ENCODE data around the gene KNCN. TPM values are rescaled to one million over a fixed set of nuclear protein-coding genes. Genes with fewer than 3 reads are reported as not detected.

Gene KNCN
- total RNA-seq, 1 donor, result not detected

DNA sequence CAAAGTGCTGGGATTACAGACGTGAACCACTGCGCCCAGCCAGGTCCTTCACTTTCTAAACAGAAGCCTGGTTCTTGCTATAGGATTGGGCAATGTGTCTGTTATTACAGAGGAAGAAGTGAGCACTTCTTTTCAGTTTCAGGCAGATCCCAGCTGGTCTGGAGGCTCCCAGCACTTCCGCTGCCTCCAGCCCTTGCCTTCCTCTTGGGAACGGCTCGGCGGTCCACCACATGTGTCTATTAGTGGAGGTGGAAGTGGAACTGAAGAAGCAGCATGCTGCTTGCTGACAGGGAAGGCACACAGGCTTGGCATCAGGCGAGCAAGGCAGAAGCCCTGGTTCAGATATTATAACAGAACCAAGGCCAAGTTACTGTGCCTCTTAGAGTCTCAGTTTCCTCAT lies 35.6 kb upstream of the KNCN start:
- no peak overlapping the region for H2AFZ ChIP-seq (ENCODE audit: low read length)
- H3K27me3 ChIP-seq (ENCODE audit: insufficient read depth, low read length), result no peaks in the 10 kb centered on the region
- H3K4me1 ChIP-seq (ENCODE audit: insufficient read depth, low read length), result no peaks in the 10 kb centered on the region
- no peak overlapping the region for H3K4me2 ChIP-seq (ENCODE audit: insufficient read depth, low read length)
- H3K4me3 ChIP-seq (ENCODE audit: insufficient read depth, low read length), result no peak overlapping the region
- H4K20me1 ChIP-seq (ENCODE audit: insufficient read depth, low read length), result no peaks in the 10 kb centered on the region
- H3K27ac ChIP-seq (ENCODE audit: low read depth, low read length), result no peak overlapping the region
- H3K9me3 ChIP-seq (ENCODE audit: low read depth, low read length), result peaks cover 2% of the 10 kb centered on the region
- DNase-seq (ENCODE audit: insufficient read length, low spot score, missing footprints), result no peak
- TF ChIP-seq, protein P1, sequence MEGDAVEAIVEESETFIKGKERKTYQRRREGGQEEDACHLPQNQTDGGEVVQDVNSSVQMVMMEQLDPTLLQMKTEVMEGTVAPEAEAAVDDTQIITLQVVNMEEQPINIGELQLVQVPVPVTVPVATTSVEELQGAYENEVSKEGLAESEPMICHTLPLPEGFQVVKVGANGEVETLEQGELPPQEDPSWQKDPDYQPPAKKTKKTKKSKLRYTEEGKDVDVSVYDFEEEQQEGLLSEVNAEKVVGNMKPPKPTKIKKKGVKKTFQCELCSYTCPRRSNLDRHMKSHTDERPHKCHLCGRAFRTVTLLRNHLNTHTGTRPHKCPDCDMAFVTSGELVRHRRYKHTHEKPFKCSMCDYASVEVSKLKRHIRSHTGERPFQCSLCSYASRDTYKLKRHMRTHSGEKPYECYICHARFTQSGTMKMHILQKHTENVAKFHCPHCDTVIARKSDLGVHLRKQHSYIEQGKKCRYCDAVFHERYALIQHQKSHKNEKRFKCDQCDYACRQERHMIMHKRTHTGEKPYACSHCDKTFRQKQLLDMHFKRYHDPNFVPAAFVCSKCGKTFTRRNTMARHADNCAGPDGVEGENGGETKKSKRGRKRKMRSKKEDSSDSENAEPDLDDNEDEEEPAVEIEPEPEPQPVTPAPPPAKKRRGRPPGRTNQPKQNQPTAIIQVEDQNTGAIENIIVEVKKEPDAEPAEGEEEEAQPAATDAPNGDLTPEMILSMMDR (IDR thresholded peaks at IDR 0.05; ENCODE audit: extremely low read depth, low read depth, low read length), result no peak
- H3K79me2 ChIP-seq (ENCODE audit: insufficient read depth, low read length), result no peaks in the 10 kb centered on the region
- H3K36me3 ChIP-seq (ENCODE audit: insufficient read depth, low read length), result peaks cover 43% of the 10 kb centered on the region

DNA sequence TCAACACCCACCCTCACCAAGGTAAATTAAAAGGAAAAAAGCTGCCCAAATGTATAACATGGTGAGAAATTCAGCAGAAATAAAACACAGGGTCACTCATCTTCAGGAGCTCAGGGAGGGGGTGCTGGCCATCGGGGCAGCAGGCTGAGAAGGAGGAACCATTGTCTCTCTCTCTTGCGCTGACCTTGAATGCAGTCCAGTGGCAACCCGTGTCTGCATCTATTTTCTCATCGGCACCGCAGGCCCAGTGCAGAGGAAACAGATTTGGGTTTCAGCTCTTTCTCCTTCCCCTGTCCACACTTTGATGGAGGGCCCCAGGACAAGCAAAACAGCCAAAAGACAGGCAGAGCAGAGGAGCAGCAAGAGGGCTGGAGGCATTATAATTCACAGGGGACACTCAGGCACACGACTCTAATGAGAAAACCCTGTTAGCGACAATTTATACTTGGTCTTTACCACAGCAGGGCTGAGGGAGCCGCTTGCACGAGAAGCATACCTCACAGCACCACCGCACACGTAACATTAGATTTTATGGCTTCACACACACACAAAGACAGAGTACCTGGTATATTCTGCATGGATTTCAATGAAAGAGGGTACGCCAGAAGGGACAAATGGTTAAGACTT lies 34.0 kb upstream of the KNCN start:
- Histone ChIP-seq H3K79me2 (ENCODE audit: insufficient read depth, low read length) (no peaks in the 10 kb centered on the region), H3K27ac (ENCODE audit: low read depth, low read length) (no peak overlapping the region), H3K4me3 (ENCODE audit: insufficient read depth, low read length) (no peak overlapping the region), H3K27me3 (ENCODE audit: insufficient read depth, low read length) (no peaks in the 10 kb centered on the region), H3K4me2 (ENCODE audit: insufficient read depth, low read length) (no peak overlapping the region), H2AFZ (ENCODE audit: low read length) (no peak overlapping the region), H3K4me1 (ENCODE audit: insufficient read depth, low read length) (no peaks in the 10 kb centered on the region), H3K36me3 (ENCODE audit: insufficient read depth, low read length) (peaks cover 34% of the 10 kb centered on the region), H4K20me1 (ENCODE audit: insufficient read depth, low read length) (no peaks in the 10 kb centered on the region), H3K9me3 (ENCODE audit: low read depth, low read length) (peaks cover 2% of the 10 kb centered on the region)
- DNase-seq (ENCODE audit: insufficient read length, low spot score, missing footprints), result no peak
- TF ChIP-seq, protein P1 (IDR thresholded peaks at IDR 0.05; ENCODE audit: extremely low read depth, low read depth, low read length), result no peak

DNA sequence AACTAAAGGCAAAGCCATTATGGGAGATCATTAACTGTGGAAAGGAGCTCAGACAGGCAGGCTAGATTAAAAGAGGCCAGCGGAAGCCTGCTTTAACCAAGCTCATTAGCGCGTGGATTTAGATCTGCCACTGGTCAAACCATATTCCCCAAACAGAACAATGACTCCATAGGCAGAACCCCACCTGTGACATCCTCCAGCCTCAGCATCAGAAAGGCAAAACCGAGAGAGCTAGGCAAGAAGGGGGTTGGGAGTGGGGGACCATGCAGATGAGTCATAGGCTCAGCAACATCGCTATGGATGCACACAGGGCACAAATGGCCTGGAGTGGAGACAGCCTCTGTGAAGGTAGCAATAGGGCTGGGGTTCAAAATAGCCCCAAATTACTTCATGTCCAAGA lies 32.0 kb upstream of the KNCN start:
- no peak for DNase-seq (ENCODE audit: insufficient read length, low spot score, missing footprints)
- Histone ChIP-seq H3K36me3 (ENCODE audit: insufficient read depth, low read length) (peaks cover 26% of the 10 kb centered on the region), H2AFZ (ENCODE audit: low read length) (no peak overlapping the region), H3K79me2 (ENCODE audit: insufficient read depth, low read length) (no peaks in the 10 kb centered on the region), H3K4me2 (ENCODE audit: insufficient read depth, low read length) (no peak overlapping the region), H3K4me3 (ENCODE audit: insufficient read depth, low read length) (no peak overlapping the region), H3K27ac (ENCODE audit: low read depth, low read length) (no peak overlapping the region), H3K27me3 (ENCODE audit: insufficient read depth, low read length) (no peaks in the 10 kb centered on the region), H3K4me1 (ENCODE audit: insufficient read depth, low read length) (no peaks in the 10 kb centered on the region), H3K9me3 (ENCODE audit: low read depth, low read length) (no peaks in the 10 kb centered on the region), H4K20me1 (ENCODE audit: insufficient read depth, low read length) (no peaks in the 10 kb centered on the region)
- TF ChIP-seq, protein P1 (IDR thresholded peaks at IDR 0.05; ENCODE audit: extremely low read depth, low read depth, low read length), result no peak

DNA sequence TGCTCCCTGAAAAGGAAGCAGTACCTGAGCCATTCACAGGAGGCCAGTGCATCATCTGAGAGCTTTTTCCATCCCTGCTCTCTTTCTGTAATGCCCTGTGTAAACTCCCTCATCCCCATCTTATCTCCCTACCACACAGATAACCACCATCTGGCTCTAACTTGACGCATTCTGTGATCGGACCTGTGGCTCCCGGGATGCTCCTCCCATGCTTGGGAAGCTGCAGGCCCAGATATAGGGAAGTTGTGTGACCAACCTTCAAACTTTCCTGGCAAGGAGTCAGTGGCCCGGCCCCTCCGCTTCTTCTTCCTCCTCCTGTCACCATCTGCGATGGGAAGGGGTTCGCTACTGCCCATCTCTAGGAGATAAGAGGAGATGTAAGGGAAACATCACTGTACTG lies 31.5 kb upstream of the KNCN start:
- TF ChIP-seq, protein P1 (IDR thresholded peaks at IDR 0.05; ENCODE audit: extremely low read depth, low read depth, low read length), result no peak
- DNase-seq (ENCODE audit: insufficient read length, low spot score, missing footprints), result no peak

More for the DNA sequence above, 31.5 kb upstream of the KNCN start:
- H3K4me1 ChIP-seq (ENCODE audit: insufficient read depth, low read length), result no peaks in the 10 kb centered on the region
- H3K36me3 ChIP-seq (ENCODE audit: insufficient read depth, low read length), result peaks cover 31% of the 10 kb centered on the region
- H3K9me3 ChIP-seq (ENCODE audit: low read depth, low read length), result no peaks in the 10 kb centered on the region
- no peak overlapping the region for H3K4me2 ChIP-seq (ENCODE audit: insufficient read depth, low read length)
- no peaks in the 10 kb centered on the region for H3K79me2 ChIP-seq (ENCODE audit: insufficient read depth, low read length)
- no peaks in the 10 kb centered on the region for H3K27me3 ChIP-seq (ENCODE audit: insufficient read depth, low read length)
- H4K20me1 ChIP-seq (ENCODE audit: insufficient read depth, low read length), result no peaks in the 10 kb centered on the region
- no peak overlapping the region for H3K4me3 ChIP-seq (ENCODE audit: insufficient read depth, low read length)
- no peak overlapping the region for H3K27ac ChIP-seq (ENCODE audit: low read depth, low read length)
- H2AFZ ChIP-seq (ENCODE audit: low read length), result no peak overlapping the region
